NCI-H345 (cell line): ENCODE results near the gene ATXN1.

Experiments
- DNase-seq: peaks from one replicate; lab custom pipeline; 2025; lab: John Stamatoyannopoulos, UW

The ATXN1 gene

DNA sequence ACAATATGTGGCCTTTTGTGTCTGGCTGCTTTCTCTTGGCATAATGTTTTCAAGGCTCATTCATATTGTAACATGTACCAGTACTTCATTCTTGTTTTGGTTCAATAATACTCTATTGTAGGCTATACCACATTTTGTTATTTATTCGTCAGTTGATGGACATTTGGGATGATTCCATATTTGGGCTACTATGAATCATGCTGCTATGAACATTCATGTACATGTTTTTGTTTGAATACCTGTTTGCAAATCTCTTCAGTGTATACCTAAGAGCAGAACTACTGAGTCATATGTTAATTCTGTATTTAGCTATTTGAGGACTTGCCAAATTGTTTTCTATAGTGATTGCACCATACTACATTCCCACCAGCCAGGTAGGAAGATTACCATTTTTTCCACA lies 263.0 kb downstream of the ATXN1 start:
- no peak for DNase-seq

DNA sequence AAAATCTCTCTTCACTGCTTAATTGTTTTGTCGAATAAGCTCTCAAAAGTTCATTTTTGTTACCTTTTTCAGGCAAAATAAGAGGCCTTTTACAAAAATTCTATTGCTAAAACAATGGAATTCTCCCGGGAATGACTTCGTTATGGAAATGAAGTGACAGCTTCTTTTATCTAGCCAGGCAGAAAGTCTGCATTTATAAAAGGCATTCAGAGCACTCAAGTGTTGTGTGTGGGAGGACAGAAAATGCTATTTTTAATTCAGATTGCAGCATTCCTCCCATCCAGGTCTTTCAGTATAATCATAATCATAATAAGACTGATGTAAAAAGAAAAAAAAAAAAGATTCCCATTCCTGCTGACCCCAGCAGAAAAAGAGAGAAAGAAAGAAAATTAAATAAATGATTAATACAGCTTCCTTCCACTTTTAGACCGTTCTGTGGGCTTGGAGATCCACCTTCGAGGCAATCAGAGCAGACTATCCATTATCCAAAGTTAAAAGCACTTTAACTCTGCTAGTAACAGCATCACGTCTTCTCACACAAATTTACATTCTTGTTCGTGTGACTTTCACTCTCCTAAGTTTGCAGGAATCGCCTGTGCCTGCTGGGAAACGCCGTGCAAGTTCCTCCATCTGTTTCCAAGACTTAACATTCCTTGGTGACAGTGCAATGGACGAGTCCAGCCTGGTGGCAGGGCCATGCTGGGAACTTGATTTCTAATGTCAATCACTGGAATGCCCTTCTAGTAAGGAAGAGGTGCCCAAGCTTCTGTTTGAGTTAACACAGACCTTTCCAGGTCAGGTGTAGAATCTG lies 264.1 kb downstream of the ATXN1 start:
- DNase-seq, result no peak

DNA sequence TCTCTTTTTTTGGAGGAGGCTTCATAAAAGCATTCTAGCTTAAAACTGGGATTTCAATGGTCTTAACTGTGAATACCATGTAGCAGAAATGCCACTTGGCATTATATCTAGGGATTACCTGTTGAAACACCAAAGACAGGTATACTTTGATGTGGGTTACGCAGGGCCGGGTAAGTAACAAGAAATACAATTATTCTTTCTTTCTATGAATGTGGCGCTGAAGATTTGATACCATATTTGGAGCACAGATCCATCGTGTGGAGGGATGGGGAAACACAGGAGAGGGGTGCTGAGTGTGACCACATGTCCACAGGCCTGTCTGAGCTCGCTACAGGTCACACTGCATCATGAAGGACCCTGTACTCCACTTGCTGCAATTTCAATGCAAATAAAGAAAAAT lies 265.1 kb downstream of the ATXN1 start:
- DNase-seq, result no peak

DNA sequence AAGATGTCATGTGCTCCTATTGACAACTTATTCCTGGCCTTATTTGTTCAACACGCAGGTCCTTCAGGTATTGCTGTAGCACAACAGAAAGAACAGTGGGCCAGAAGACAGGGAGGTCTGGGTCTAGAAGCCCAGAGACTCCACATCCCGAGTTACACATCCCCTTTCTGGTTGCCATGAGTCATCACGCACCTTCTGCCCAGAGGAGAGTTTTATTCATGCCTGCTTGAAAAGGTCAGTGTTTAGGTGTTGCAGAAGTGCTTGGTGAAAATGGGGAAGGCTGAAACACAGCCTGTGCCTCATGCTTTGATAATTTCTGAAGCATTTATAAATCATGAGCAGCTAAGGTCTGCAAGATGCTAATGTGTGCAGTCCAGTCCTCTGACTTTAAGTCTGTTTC lies 266.5 kb downstream of the ATXN1 start:
- DNase-seq, result no peak

DNA sequence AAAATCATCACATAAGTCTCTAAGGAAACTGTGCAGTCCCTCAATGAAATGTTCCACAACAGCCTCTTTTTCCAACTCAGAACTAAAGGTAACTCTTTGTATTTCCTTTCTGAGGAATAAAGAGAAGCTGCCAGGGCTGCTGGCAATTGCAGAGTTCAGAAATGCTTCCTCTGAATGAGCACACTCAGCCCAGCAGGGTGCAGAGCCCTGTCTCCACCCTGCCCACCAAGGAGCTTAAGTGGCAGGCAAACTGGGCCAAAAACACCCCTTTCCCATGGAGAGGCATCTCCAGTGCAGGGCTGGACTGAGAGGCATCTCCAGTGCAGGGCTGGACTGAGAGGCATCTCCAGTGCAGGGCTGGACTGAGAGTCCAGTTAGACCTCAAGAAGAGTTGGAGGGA lies 267.5 kb downstream of the ATXN1 start:
- DNase-seq, result no peak

GRCh38 chr6:16493112-16493511 lies 268.1 kb downstream of the ATXN1 start:
- no peak for DNase-seq

DNA sequence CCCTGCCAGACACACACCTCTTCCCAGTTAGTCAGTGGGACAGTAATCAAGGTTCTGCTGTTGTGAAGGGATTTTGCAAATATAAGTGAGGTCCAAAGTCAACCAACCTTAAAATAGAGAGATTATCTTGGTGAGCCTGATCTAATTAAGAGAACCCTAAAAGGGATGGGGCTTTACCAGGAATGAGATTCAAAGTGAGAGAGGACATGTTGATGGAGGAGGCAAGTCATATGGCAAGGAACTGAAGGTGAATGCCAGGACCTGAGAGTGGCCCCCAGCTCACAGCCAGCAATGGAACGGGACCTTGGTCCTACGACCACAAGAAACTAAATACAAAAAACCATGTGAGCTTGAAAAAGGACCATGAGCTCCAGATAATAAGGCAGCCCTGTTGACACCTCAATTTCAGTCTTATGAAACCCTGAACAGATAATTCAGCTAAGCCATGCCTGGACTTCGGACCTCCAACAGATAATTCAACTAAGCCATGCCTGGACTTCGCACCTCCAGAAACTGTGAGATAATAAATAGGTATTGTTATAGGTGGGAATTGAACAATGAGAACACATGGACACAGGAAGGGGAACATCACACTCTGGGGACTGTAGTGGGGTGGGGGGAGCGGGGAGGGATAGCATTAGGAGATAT lies 269.5 kb downstream of the ATXN1 start:
- DNase-seq, result no peak

DNA sequence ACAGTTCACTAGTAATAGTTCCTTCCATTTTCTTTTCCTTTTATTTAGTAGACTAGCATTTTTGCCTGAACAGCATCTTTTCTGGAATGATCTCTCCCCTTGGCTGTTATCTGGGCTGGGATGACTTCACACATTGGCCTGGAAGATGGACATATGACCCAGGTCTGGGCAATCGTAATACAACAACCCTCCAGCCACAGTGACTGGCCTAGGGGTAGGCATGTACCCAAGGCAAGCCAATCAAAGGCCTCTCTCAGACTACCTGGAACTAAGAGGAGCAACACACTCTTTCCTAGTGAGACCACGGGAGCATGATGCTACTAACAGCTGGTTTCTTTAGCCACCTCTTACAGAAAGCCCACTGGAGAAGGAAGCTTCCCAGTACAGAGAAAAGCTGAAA lies 270.6 kb downstream of the ATXN1 start:
- DNase-seq, result no peak

DNA sequence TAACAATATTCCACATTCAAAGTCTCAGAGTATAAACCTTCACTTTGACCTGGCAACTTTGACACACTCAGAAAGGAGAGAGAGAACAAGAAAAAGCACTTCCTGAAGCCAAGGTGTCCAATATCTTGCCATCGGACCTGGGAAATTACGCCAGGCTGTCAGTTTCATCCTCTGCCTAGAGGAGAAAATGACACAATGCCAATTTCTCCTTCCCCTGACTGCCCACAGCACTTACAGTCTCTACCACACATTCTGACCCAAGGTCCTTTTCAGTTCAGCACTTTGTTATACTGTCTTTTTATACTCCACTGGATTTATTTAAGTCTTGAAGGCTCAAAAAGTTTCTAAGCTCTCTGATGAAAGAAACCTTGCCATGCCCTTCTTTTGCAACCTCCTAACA lies 272.4 kb downstream of the ATXN1 start:
- DNase-seq, result no peak

- DNase-seq, result no peak
Observed at GRCh38 chr6:16487996-16488674, 273.1 kb downstream of the ATXN1 start.

DNA sequence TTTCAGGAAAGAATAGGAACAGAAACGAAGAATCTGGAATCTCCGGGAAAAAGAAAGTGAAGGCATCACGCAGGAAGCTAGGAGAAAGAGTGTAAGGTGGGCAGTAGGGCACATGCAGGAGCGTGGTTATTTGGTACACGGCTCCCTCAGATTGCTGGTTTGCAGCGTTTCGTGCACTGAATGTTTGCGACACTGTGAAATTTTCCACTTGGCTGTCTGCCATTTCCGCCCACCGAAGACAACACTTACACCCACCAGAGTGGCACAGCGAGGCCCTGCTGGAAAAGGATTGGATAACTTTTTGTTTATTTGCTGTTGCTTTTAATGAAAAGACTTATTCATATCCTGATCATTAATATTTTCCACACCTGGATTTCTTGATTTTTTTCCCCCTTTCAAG lies 274.6 kb downstream of the ATXN1 start:
- DNase-seq, result no peak

DNA sequence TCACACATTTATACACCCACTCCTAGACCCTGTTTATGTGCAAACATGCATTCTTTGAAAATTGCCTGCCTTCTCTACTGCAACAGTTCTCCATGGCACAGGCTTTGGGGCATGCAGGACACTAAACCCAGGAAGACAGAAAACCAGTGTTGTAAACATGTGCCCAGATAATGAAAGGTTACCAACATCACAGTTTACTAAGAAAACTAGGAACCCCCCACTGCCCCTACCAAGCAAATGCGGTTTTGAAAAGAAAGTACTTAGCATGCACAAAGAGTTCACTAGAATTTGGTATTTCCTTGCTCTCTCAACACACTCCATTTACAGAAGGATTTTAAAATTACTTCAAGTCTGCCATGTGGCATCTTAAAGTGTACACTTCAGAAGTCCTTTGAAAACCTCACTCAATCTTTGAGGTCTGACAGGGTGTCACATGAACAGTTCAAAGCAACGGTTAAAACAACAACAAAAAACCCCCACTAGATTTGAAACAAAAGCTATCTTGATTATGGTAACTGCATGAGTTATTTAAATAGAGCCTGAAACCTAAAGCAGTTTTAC lies 277.9 kb downstream of the ATXN1 start:
- no peak for DNase-seq

DNA sequence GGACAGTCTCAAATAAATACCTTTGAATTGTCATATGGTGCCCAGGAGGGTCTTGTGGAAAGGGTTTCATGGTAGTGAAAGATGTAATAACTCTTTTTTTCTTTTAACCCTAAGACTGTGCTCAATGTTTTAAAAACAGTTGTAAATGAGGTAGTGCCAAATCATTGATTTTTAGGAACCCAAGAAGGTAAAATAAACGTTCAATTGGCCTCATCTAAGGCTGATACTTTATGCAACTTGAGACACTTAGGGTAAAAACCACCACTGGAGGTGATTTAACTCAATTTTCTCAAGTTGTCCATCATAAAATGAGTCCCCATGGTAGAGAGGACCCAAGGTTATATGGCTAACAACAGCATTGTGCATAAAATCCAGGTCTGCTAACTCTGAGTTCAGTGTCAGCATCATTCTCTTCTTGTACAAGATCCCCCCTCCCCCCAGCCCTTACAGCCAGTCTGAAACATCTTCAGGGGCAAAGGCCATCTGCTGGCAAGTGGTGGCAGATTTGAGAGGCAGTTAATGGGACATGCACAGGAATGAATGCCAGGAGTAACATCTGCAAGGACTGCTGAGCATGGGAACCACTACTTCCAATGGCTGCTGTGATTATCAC lies 278.5 kb downstream of the ATXN1 start:
- no peak for DNase-seq

- no peak for DNase-seq
Observed at GRCh38 chr6:16481697-16482399, 279.4 kb downstream of the ATXN1 start.

GRCh38 chr6:16480763-16481560 lies 280.3 kb downstream of the ATXN1 start:
- DNase-seq, result no peak

GRCh38 chr6:16477367-16478149 lies 283.7 kb downstream of the ATXN1 start:
- no peak for DNase-seq

DNA sequence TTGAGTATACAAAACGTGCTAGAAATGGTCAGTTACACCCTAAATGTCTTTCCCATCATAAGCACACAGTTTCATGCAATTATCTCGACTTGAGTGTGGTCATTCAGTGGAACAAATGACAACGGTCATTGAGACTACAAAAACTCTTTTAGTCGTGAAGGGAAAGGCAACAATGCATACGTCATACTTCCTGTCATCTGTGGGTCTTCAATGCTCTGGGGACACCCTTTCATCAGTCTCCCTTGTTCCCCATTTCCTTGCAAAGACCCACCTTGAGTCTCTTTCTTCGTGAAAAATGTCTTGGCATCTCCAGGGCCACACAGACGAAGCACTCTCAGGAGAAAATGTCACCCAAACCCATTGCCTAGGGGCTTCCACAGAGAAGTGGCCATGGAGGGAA lies 284.4 kb downstream of the ATXN1 start:
- DNase-seq, result no peak

DNA sequence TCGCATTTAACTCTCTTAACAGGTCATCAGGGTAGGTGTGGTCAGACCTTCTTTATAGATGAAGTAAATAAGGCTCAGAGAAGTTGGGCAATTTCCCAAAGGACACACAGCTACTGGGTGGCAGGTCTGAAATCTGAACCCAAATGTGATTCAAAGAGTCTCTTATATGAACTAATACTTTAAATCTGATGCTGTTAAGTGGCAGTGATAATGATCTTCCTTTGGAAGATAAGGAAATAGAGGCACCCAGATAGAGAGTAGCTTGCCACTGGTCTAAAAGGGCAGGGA lies 285.8 kb downstream of the ATXN1 start:
- no peak for DNase-seq

GRCh38 chr6:16474772-16475493 lies 286.3 kb downstream of the ATXN1 start:
- no peak for DNase-seq
